Activated CD4-positive, alpha-beta T cell treated with anti-CD3 and anti-CD28 coated beads, Interleukin-2, amount 10 ng/mL, durations not matched to agents 24 days and 14 days (primary cell): ENCODE measurements around the gene CFAP54. TPM values are rescaled to one million over a fixed set of nuclear protein-coding genes. Genes with fewer than 3 reads are reported as not detected.

Source experiments
- DNase-seq: peaks from one replicate; pipeline ENCODE4 v3.0.0; 2022
- H3K27ac Mint-ChIP-seq: one replicate; pipeline ENCODE4 v1.8.0; 2022; ENCODE audit warnings: mild to moderate bottlenecking, mixed read lengths
- H3K27me3 Mint-ChIP-seq: one replicate; pipeline ENCODE4 v1.8.0; 2022; ENCODE audit warnings: mixed read lengths
- H3K36me3 Mint-ChIP-seq: one replicate; pipeline ENCODE4 v1.8.0; 2022; ENCODE audit warnings: low read depth, mild to moderate bottlenecking, mixed read lengths
- H3K4me1 Mint-ChIP-seq: one replicate; pipeline ENCODE4 v1.8.0; 2021; ENCODE audit warnings: mixed read lengths
- H3K4me3 Mint-ChIP-seq: one replicate; pipeline ENCODE4 v1.8.0; 2022; ENCODE audit warnings: mild to moderate bottlenecking, moderate library complexity, mixed read lengths
- H3K9me3 Mint-ChIP-seq: one replicate; pipeline ENCODE4 v1.8.0; 2021; ENCODE audit warnings: mixed read lengths
- intact Hi-C: fragments of 100-400 bp; cut with micrococcal nuclease; formaldehyde crosslinking; loops from one replicate; pipeline ENCODE4 v1.15.1; 2023
- total RNA-seq: library from RNA; stranded (reverse); gene quantifications from 2 replicates; pipeline ENCODE4 v1.2.3, GENCODE V29; 2022

The CFAP54 gene
- total RNA-seq, 1 donor from 2014 or later, result 0.09 TPM

DNA sequence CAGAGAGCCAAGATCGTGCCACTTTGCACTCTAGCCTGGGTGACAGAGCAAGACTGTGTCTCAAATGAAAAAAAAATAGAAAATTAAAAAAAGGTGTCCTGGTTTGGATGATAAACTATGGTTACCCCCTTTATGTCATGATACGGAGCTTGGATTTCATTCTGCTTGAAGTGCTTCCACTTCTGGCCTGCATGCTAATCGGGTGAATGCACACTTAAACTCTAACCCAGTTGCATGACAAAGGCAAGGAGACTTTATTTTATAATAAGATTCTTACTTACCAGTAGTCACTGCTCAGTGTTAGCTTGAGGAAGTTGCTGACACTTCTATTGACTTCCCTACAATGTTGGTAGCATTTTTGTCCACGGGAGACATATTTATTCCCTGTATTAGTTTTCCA lies 24.3 kb downstream of the CFAP54 start:
- intact Hi-C loops, result no loop called here
- H3K27ac Mint-ChIP-seq, result no peak overlapping the region
- DNase-seq, result no peak
- H3K27me3 Mint-ChIP-seq, result no peaks in the 10 kb centered on the region
- no peaks in the 10 kb centered on the region for H3K36me3 Mint-ChIP-seq
- peaks cover 19% of the 10 kb centered on the region for H3K4me1 Mint-ChIP-seq
- H3K9me3 Mint-ChIP-seq, result no peaks in the 10 kb centered on the region
- H3K4me3 Mint-ChIP-seq, result no peak overlapping the region

DNA sequence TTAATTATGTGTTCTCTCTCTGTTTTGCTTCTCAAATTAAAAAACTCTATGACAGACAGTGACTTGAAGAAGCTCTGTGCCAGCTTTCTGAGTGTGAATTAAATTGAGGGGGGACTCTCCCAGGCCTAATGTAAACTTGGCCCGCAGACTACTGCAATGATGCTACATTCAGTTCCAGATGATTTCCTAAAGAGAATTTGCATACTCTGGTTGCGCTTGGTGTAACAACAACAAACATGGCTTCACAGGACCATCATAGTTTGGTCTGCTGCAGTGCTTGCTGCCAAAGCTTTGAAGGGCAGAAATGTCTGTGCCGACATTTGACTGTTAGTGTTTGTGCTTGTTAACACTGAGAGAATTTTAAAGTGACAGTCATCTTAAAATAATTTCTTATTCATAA lies 25.0 kb downstream of the CFAP54 start:
- Mint-ChIP-seq H3K9me3 (no peaks in the 10 kb centered on the region), H3K27me3 (no peaks in the 10 kb centered on the region), H3K4me1 (peaks cover 14% of the 10 kb centered on the region), H3K4me3 (no peak overlapping the region), H3K27ac (no peak overlapping the region), H3K36me3 (no peaks in the 10 kb centered on the region)
- intact Hi-C loops, result no loop called here
- peak; percentile 51 for DNase-seq

GRCh38 chr12:96516472-96517430 lies 27.4 kb downstream of the CFAP54 start:
- H3K4me3 Mint-ChIP-seq, result peak overlapping the region; percentile 52
- peak overlapping the region; percentile 68 for H3K27ac Mint-ChIP-seq
- intact Hi-C loops, result loop anchor here (1.0 to 5.0 kb wide), 8 partner anchors 27 to 1044 kb away; partner anchors contain the start of genes CFAP54 and METAP2
- H3K36me3 Mint-ChIP-seq, result no peaks in the 10 kb centered on the region
- H3K4me1 Mint-ChIP-seq, result peaks cover 14% of the 10 kb centered on the region
- H3K9me3 Mint-ChIP-seq, result no peaks in the 10 kb centered on the region
- DNase-seq, result peak; percentile 95
- H3K27me3 Mint-ChIP-seq, result no peaks in the 10 kb centered on the region

DNA sequence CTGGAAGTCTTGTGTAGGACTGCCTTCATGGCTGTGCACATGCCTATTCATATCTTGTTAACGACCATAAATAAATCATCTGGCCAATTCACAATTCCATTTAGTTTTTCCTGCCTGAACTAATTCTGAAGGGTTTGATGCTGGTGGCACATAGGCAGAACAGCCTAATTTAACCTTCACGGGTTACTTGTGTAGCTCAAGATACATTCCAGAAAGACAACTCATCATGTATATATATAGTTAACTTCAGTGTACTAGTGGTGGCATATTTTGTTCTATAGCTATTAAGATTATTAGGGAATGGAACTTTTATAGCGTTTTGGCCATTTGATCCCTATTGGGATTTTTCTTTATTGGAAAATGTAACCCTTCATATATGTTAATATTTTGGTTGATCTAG lies 31.4 kb downstream of the CFAP54 start:
- intact Hi-C loops, result no loop called here
- H3K4me3 Mint-ChIP-seq, result no peak overlapping the region
- H3K4me1 Mint-ChIP-seq, result peaks cover 15% of the 10 kb centered on the region
- no peaks in the 10 kb centered on the region for H3K36me3 Mint-ChIP-seq
- H3K27ac Mint-ChIP-seq, result no peak overlapping the region
- DNase-seq, result no peak
- peaks cover 8% of the 10 kb centered on the region for H3K27me3 Mint-ChIP-seq
- H3K9me3 Mint-ChIP-seq, result peaks cover under 1% of the 10 kb centered on the region

DNA sequence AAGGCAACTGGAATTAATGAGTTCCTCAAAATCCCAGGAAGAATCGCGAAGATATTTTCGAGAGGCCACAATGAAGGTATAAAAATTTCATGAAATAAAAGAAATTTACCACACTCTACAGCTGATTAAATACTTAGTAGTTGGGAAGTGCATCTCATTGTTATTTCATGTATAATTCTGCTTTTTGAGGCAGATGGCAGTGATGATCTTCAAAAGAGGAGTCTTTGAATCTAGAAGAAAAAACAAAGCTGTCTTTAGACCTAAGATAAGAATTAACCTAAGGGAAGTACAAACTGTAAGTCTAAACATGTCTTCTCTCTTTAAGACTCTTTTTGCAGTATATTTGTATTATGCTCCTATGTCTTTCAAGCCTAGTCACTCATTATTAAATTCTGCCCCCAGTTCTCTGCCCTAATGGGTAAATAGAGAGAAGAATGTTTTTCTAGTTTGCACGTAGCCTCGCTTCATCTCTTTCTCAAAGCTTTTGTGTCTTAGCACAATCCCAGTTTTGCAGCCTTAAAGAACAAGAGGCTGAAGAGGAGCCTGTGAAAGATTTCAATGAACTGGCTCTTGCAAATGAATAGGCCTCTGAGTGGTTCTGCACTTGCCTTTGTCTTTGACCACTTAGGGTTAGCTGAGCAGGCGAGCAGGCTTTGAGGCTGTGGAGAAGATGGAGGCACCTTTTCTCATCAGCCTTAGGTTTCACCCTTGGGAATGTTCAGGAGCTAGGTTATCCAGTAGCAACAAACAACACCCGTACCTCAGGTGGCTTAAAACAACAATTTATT lies 32.7 kb downstream of the CFAP54 start:
- H3K27ac Mint-ChIP-seq, result no peak overlapping the region
- peaks cover 12% of the 10 kb centered on the region for H3K4me1 Mint-ChIP-seq
- peaks cover 12% of the 10 kb centered on the region for H3K27me3 Mint-ChIP-seq
- no peak for DNase-seq
- intact Hi-C loops, result no loop called here
- no peaks in the 10 kb centered on the region for H3K36me3 Mint-ChIP-seq
- H3K4me3 Mint-ChIP-seq, result no peak overlapping the region
- H3K9me3 Mint-ChIP-seq, result peaks cover 4% of the 10 kb centered on the region

GRCh38 chr12:96522690-96523089 lies 33.3 kb downstream of the CFAP54 start:
- H3K4me3 Mint-ChIP-seq, result no peak overlapping the region
- H3K4me1 Mint-ChIP-seq, result peaks cover 6% of the 10 kb centered on the region
- H3K27ac Mint-ChIP-seq, result no peak overlapping the region
- intact Hi-C loops, result no loop called here
- peak; percentile 54 for DNase-seq
- H3K27me3 Mint-ChIP-seq, result peaks cover 12% of the 10 kb centered on the region
- H3K9me3 Mint-ChIP-seq, result peaks cover 4% of the 10 kb centered on the region
- no peaks in the 10 kb centered on the region for H3K36me3 Mint-ChIP-seq

DNA sequence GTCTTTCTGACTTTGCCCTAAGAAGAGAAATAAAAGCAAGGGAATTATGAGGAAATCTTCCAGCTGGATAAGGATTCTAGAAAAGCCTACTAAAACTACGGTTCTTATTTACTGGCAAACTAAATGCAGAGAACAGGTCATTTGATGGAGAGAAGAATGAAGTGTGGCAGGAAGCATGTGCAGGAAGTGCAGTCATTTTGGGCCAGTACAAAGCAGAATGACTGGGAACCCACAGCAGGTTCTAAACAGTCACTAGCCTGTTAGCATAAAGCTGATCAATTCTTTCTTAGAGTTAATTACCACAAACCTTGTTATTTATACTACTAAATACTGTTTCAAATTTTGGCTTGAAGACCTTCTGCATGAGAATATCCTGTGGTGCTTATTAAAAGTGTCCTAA lies 36.7 kb downstream of the CFAP54 start:
- Mint-ChIP-seq H3K4me1 (peaks cover 5% of the 10 kb centered on the region), H3K9me3 (peaks cover 8% of the 10 kb centered on the region), H3K27ac (no peak overlapping the region), H3K27me3 (peaks cover 24% of the 10 kb centered on the region), H3K36me3 (no peaks in the 10 kb centered on the region), H3K4me3 (no peak overlapping the region)
- DNase-seq, result no peak
- intact Hi-C loops, result no loop called here

DNA sequence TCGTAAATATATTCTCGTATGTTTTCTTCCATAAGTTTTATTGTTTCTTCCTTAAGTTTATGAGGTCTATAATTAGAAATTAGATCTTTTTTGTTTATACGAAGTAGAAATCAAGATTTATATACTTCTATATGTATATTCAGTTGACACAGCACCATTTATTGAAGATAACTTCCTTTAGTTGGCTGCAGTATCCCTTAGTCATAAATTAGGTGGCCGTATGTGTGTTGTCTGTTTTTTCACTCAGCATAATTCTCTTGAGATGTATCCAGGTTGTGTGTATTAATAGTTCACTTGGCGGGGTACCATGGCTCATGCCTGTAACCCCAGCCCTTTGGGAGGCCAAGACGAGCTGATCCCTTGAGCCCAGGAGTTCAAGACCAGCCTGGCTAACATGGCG lies 40.5 kb downstream of the CFAP54 start:
- Mint-ChIP-seq H3K27me3 (peaks cover 31% of the 10 kb centered on the region), H3K4me1 (peaks cover 5% of the 10 kb centered on the region), H3K36me3 (no peaks in the 10 kb centered on the region), H3K9me3 (peaks cover 8% of the 10 kb centered on the region), H3K4me3 (no peak overlapping the region), H3K27ac (no peak overlapping the region)
- no peak for DNase-seq
- intact Hi-C loops, result no loop called here

DNA sequence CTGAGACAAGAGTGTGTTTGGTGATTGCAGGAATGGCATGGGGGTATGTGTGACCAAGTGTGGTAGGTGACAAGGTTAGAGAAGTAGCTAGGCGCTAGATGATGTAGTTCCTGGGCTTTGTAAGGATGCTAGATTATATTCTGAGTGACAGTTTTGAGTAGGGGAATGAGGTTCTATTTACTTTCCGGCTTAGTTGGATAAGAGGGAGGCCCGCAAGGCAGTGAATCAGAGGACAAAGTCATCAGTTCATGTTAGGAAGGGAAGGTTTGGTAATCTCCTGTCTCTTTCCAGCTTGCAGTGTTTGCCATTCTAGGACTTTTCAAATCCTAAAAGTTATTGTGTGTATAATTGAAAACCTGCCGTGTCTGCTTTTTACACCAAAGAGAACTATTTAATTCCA lies 45.0 kb downstream of the CFAP54 start:
- H3K27ac Mint-ChIP-seq, result no peak overlapping the region
- H3K36me3 Mint-ChIP-seq, result no peaks in the 10 kb centered on the region
- intact Hi-C loops, result no loop called here
- H3K4me1 Mint-ChIP-seq, result no peaks in the 10 kb centered on the region
- H3K9me3 Mint-ChIP-seq, result no peaks in the 10 kb centered on the region
- H3K4me3 Mint-ChIP-seq, result no peak overlapping the region
- H3K27me3 Mint-ChIP-seq, result peaks cover 24% of the 10 kb centered on the region
- DNase-seq, result no peak

GRCh38 chr12:96548384-96548783 lies 59.0 kb downstream of the CFAP54 start:
- Mint-ChIP-seq H3K27ac (no peak overlapping the region), H3K27me3 (peaks cover 27% of the 10 kb centered on the region), H3K4me3 (no peak overlapping the region), H3K36me3 (no peaks in the 10 kb centered on the region), H3K9me3 (no peaks in the 10 kb centered on the region), H3K4me1 (no peaks in the 10 kb centered on the region)
- intact Hi-C loops, result no loop called here
- DNase-seq, result no peak

DNA sequence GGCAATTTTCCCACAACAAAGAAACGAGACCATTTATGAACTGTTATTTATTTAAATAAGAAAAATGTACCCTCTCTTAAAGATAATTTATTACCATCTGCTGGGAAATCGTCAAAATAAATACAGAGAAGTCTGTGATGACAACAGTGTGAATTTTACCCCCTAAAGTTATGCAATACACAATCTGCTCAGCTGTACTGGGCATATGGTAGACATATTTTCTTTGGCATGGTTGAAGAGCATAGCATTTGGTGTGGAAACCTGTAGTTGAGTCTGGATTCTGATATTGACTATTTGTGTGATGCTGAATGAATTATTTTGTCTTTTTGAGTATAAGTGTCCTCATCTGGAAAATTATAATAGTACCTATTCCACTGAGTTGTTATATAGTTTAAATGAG lies 60.0 kb downstream of the CFAP54 start:
- DNase-seq, result no peak
- H3K9me3 Mint-ChIP-seq, result no peaks in the 10 kb centered on the region
- no peak overlapping the region for H3K27ac Mint-ChIP-seq
- H3K36me3 Mint-ChIP-seq, result no peaks in the 10 kb centered on the region
- H3K4me1 Mint-ChIP-seq, result no peaks in the 10 kb centered on the region
- H3K27me3 Mint-ChIP-seq, result peaks cover 28% of the 10 kb centered on the region
- intact Hi-C loops, result no loop called here
- H3K4me3 Mint-ChIP-seq, result no peak overlapping the region

GRCh38 chr12:96570579-96570978 lies 81.2 kb downstream of the CFAP54 start:
- peaks cover 16% of the 10 kb centered on the region for H3K4me1 Mint-ChIP-seq
- intact Hi-C loops, result loop anchor here (2.0 kb wide), 1 partner anchor 336 kb away; the partner anchor contains the start of gene NEDD1
- no peak overlapping the region for H3K4me3 Mint-ChIP-seq
- no peaks in the 10 kb centered on the region for H3K36me3 Mint-ChIP-seq
- H3K9me3 Mint-ChIP-seq, result no peaks in the 10 kb centered on the region
- H3K27ac Mint-ChIP-seq, result peak overlapping the region; percentile 30
- H3K27me3 Mint-ChIP-seq, result peaks cover 9% of the 10 kb centered on the region
- no peak for DNase-seq

DNA sequence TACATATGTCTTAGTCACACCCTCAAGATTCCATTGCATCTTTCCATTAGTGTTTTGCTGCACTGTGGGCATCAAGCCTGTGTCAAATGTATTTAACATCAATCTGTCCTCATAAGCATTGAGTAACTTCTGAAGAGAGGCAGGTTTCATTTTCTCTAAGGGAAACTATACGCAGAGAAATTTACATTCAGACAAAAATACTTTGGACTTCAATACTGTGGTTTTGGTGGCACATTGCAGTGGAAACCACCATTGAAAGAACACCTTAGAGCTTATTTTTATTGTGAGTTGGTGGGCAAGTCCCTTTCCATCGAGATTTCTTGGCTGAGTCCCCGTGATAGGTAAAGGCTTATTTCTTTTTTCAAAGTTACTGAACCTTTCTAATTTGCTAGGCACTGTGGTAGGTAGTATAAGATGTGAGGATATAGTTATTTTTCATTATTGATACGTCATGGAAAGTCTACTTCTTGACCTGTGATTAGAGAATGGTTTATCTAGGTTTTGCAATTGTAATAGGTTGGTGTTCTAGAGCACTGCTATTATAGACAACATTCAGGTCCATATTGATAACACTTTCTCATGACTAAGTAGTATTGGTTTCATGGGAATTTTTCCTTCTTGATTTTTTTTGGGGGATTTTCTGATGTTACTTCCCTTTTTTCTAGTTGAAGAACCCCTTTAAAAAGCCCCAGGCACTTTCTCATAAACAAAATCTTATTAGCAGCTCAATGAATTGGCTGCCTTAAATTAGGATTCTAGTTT lies 81.9 kb downstream of the CFAP54 start:
- no peaks in the 10 kb centered on the region for H3K36me3 Mint-ChIP-seq
- H3K27ac Mint-ChIP-seq, result peak overlapping the region; percentile 81
- H3K9me3 Mint-ChIP-seq, result no peaks in the 10 kb centered on the region
- DNase-seq, result peak; percentile 59
- intact Hi-C loops, result loop anchor here (1.0 to 2.0 kb wide), 2 partner anchors 125 to 336 kb away; partner anchors contain the start of gene NEDD1
- H3K4me3 Mint-ChIP-seq, result peak overlapping the region; percentile 44
- H3K4me1 Mint-ChIP-seq, result peaks cover 16% of the 10 kb centered on the region
- H3K27me3 Mint-ChIP-seq, result peaks cover 10% of the 10 kb centered on the region
